Osteoblast (primary cell): ENCODE measurements around the gene PAX5. TPM values are rescaled to one million over a fixed set of nuclear protein-coding genes. Genes with fewer than 3 reads are reported as not detected.

Experiments
- DNase-seq: peaks from one replicate; pipeline ENCODE4 v3.0.0; 2011; ENCODE audit warnings: low spot score, mixed read lengths; ENCODE audit not compliant: insufficient read length; ENCODE audit errors: missing footprints
- H2AFZ ChIP-seq: 2 replicates; pipeline ENCODE4 v1.6.0; 2011; ENCODE audit warnings: mild to moderate bottlenecking, low read length
- H3K27ac ChIP-seq: 2 replicates; pipeline ENCODE4 v1.5.1; 2011; ENCODE audit warnings: mild to moderate bottlenecking, low read depth, low read length, moderate library complexity
- H3K27me3 ChIP-seq: 2 replicates; pipeline ENCODE4 v1.6.0; 2012; ENCODE audit warnings: mild to moderate bottlenecking, control low read depth, inconsistent platforms, low read length, moderate library complexity; ENCODE audit not compliant: insufficient read depth
- H3K36me3 ChIP-seq: 2 replicates; pipeline ENCODE4 v1.5.1; 2011; ENCODE audit warnings: mild to moderate bottlenecking, low read length, control low read depth, moderate library complexity; ENCODE audit not compliant: insufficient read depth
- H3K4me1 ChIP-seq: 2 replicates; pipeline ENCODE4 v1.5.1; 2011; ENCODE audit warnings: mild to moderate bottlenecking, low read length, control low read depth, moderate library complexity; ENCODE audit not compliant: insufficient read depth
- H3K4me2 ChIP-seq: 2 replicates; pipeline ENCODE4 v1.6.0; 2011; ENCODE audit warnings: mild to moderate bottlenecking, low read length; ENCODE audit not compliant: insufficient read depth
- H3K4me3 ChIP-seq: fragments of 200-600 bp; sonication (generic); 3 replicates; pipeline ENCODE4 v1.5.1; 2012; ENCODE audit warnings: mild to moderate bottlenecking, low read length, inconsistent platforms; ENCODE audit not compliant: insufficient read depth
- H3K79me2 ChIP-seq: 2 replicates; pipeline ENCODE4 v1.6.0; 2012; ENCODE audit warnings: mild to moderate bottlenecking, low read length, control low read depth, inconsistent platforms; ENCODE audit not compliant: insufficient read depth
- H3K9me3 ChIP-seq: 2 replicates; pipeline ENCODE4 v1.5.1; 2011; ENCODE audit warnings: low read depth, low read length, control low read depth
- H4K20me1 ChIP-seq: 2 replicates; pipeline ENCODE4 v1.6.0; 2012; ENCODE audit warnings: mild to moderate bottlenecking, low read length, control low read depth; ENCODE audit not compliant: insufficient read depth
- total RNA-seq: library from RNA; depleted of rRNA; stranded (reverse); fragments of >200 nt; gene quantifications from 2 replicates; pipeline ENCODE4 v1.2.3, GENCODE V29; 2012
- TF ChIP-seq, protein P1 (sequence below): IDR thresholded peaks from 2 replicates; pipeline ENCODE4 v1.5.1; 2011; ENCODE audit warnings: mild to moderate bottlenecking, low read depth, low read length, moderate library complexity; ENCODE audit errors: extremely low read depth

The PAX5 gene
- total RNA-seq, 1 donor, result not detected

DNA sequence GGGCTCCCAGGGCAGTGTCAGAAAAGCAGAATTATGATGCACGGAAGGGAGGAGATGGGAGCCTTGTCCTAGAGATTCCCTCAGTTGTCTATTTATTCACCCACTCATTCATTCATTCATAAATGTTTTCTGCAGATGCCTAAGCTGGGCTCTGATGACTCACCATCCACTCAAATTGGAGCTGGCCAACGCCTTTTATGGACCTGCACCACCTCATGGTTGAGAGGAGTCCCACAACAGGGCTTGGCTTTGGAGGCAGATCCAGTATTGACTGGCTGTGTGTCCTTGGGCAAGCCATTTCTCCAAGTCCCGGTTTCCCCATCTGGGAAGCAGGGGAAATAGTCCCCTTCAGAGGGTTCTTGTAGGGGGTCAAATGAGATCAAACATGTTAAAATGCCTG lies 233.6 kb downstream of the PAX5 start:
- H3K9me3 ChIP-seq, result no peaks in the 10 kb centered on the region
- H4K20me1 ChIP-seq, result no peaks in the 10 kb centered on the region

DNA sequence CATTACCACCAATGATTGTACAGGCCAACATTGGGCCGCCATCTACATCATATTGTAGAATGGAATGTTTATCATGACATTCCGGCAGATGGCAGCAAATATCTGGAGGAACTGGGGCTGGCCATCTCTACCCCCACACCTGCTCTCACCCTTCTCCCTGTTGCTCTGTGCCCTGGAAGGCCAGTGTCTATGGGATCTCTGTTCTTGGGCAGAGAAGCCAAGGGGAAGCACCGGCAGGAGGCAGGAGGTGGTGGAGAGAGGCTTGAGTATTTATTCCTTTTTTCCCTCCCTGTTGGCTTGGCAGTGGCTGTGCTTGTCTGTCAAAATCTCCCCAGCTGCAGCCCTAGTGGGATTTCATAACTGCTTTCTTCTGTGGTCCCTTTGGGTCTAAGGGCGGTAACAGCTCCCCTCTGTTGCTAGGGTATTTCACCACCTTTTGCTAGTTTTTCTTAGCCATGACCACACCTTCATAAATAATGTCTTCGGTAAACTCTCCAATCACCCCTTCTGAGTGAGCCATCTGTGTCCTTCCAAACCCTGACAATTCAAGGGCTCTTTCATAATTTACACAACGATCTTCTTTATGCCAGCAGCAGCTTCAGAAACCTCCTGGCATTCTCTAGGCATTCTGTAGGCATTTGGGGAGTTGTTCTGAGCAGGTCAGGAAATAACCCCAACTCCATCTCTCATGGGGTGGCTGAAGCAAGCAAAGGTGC lies 235.6 kb downstream of the PAX5 start:
- H3K4me3 ChIP-seq, result no peak overlapping the region
- no peaks in the 10 kb centered on the region for H3K36me3 ChIP-seq
- peaks cover under 1% of the 10 kb centered on the region for H3K9me3 ChIP-seq
- TF ChIP-seq, protein P1, sequence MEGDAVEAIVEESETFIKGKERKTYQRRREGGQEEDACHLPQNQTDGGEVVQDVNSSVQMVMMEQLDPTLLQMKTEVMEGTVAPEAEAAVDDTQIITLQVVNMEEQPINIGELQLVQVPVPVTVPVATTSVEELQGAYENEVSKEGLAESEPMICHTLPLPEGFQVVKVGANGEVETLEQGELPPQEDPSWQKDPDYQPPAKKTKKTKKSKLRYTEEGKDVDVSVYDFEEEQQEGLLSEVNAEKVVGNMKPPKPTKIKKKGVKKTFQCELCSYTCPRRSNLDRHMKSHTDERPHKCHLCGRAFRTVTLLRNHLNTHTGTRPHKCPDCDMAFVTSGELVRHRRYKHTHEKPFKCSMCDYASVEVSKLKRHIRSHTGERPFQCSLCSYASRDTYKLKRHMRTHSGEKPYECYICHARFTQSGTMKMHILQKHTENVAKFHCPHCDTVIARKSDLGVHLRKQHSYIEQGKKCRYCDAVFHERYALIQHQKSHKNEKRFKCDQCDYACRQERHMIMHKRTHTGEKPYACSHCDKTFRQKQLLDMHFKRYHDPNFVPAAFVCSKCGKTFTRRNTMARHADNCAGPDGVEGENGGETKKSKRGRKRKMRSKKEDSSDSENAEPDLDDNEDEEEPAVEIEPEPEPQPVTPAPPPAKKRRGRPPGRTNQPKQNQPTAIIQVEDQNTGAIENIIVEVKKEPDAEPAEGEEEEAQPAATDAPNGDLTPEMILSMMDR, result peak; percentile 17
- H3K27me3 ChIP-seq, result peaks cover 44% of the 10 kb centered on the region
- no peaks in the 10 kb centered on the region for H3K79me2 ChIP-seq
- no peak for DNase-seq
- no peaks in the 10 kb centered on the region for H3K4me1 ChIP-seq
- H3K4me2 ChIP-seq, result no peak overlapping the region
- no peaks in the 10 kb centered on the region for H4K20me1 ChIP-seq
- H2AFZ ChIP-seq, result no peak overlapping the region
- no peak overlapping the region for H3K27ac ChIP-seq

More for the DNA sequence above, 233.6 kb downstream of the PAX5 start:
- H3K4me1 ChIP-seq, result no peaks in the 10 kb centered on the region
- TF ChIP-seq, protein P1, result no peak
- no peak overlapping the region for H2AFZ ChIP-seq
- H3K4me3 ChIP-seq, result no peak overlapping the region
- DNase-seq, result no peak
- H3K79me2 ChIP-seq, result no peaks in the 10 kb centered on the region
- H3K27ac ChIP-seq, result no peak overlapping the region
- H3K36me3 ChIP-seq, result no peaks in the 10 kb centered on the region
- no peak overlapping the region for H3K4me2 ChIP-seq
- peaks cover 55% of the 10 kb centered on the region for H3K27me3 ChIP-seq

DNA sequence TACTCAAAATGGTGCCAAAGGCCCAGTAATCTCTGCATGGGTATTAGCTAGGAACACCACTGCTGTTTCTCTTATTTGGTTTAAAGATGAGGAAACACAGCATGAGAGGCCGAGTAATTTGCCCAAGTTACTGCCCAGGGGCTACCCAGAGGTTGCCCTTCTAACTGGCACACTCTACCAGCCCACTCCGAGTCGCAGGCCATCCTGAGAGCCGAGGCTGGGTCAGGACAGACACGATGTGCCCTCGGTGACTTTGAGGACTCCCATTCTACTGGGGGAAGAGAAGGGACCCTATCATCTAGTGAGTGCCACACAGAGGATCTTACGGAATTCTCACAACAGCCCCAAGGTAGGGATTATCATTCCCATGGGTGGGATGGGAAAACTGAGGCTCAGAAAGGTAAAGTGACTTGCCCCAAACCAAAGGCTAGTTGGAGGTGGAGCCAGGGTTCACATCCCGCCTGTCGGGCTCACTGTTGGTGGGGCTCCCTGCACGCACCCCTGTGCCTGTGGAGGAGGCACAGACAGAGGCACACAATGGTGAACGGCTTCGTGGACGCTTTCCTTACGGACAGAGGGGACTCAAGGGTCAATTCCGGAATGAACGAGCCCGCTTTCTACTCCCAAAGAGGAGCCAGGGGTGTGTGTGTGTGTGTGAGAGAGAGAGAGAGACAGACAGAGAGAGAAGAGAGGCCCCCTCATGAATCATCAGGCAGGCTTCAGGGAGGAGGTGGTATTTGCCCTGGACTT lies 236.4 kb downstream of the PAX5 start:
- Histone ChIP-seq H3K27ac (no peak overlapping the region), H2AFZ (no peak overlapping the region), H3K4me3 (no peak overlapping the region), H4K20me1 (no peaks in the 10 kb centered on the region), H3K9me3 (peaks cover 5% of the 10 kb centered on the region), H3K79me2 (no peaks in the 10 kb centered on the region), H3K4me2 (no peak overlapping the region), H3K4me1 (no peaks in the 10 kb centered on the region), H3K36me3 (no peaks in the 10 kb centered on the region), H3K27me3 (peaks cover 36% of the 10 kb centered on the region)
- TF ChIP-seq, protein P1, result no peak
- no peak for DNase-seq
